Parathyroid adenoma (tissue), 2 donors: ENCODE data around the gene SMG9.

Experiments
- H2AFZ ChIP-seq: fragments of 300-600 bp; sonication (generic); one replicate; pipeline ENCODE4 v1.7.0; 2017; ENCODE audit warnings: antibody characterized with exemption, mild to moderate bottlenecking
- H3K27ac ChIP-seq: fragments of 300-600 bp; sonication (generic); one replicate; pipeline ENCODE4 v1.7.0; 2017
- H3K27me3 ChIP-seq: fragments of 300-600 bp; sonication (generic); one replicate; pipeline ENCODE4 v1.7.0; 2017; ENCODE audit warnings: low read length; ENCODE audit not compliant: control insufficient read depth, insufficient read depth
- H3K36me3 ChIP-seq: fragments of 300-600 bp; sonication (generic); one replicate; pipeline ENCODE4 v1.7.0; 2017; ENCODE audit warnings: low read length; ENCODE audit not compliant: control insufficient read depth, insufficient read depth
- H3K4me1 ChIP-seq: fragments of 300-600 bp; sonication (generic); one replicate; pipeline ENCODE4 v1.7.0; 2017; ENCODE audit warnings: control low read depth
- H3K4me2 ChIP-seq: fragments of 300-600 bp; sonication (generic); one replicate; pipeline ENCODE4 v1.7.0; 2017; ENCODE audit warnings: low read length
- H3K4me3 ChIP-seq: fragments of 300-600 bp; sonication (generic); one replicate; pipeline ENCODE4 v1.7.0; 2017; ENCODE audit warnings: low read depth, low read length
- H3K79me2 ChIP-seq: fragments of 300-600 bp; sonication (generic); one replicate; pipeline ENCODE4 v1.7.0; 2017; ENCODE audit warnings: control low read depth
- H3K9ac ChIP-seq: fragments of 300-600 bp; sonication (generic); one replicate; pipeline ENCODE4 v1.7.0; 2017; ENCODE audit warnings: mild to moderate bottlenecking
- H3K9me3 ChIP-seq: fragments of 300-600 bp; sonication (generic); one replicate; pipeline ENCODE4 v1.7.0; 2017; ENCODE audit warnings: low read length; ENCODE audit not compliant: control insufficient read depth
- TF ChIP-seq, protein P1 (sequence below): fragments of 300-600 bp; sonication (generic); IDR thresholded peaks from one replicate; pipeline ENCODE4 v1.7.0; 2017; ENCODE audit warnings: antibody characterized with exemption, mild to moderate bottlenecking
- donor health status: primary hyperparathyroidism.

SMG9 gene

DNA sequence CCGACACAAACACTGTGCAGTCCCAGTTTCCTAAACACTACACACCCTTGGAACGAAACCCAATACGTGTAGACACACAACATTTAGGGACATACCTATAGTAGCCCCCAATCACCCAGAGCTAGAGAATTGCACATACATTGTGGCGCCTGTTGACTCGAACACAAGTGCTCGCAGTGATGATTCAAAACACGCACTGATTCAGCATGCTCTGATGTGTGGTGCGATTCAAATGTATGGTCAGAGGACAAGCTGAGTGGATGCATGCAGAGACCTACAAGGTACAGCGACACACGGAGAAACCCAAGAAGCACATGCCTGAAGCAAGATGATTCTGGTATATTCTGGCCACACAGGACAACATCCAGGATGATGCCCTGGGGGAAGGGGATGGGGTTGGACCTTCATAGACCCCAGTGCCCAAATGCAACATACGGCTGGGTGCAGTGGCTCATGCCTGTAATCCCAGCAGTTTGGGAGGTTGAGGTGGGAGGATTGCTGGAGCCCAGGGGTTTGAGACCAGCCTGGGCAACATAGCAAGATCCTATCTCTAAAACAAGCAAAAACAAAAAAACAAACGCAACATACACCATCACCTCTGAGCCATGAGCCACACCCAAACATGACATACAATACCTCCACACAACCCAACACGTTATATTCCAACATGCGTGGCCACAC, 27.0 kb upstream of the SMG9 start:
- Histone ChIP-seq H3K4me1 (no peaks in the 10 kb centered on the region), H3K4me3 (no peak overlapping the region), H3K4me2 (no peak overlapping the region), H3K27ac (no peak overlapping the region), H3K27me3 (no peaks in the 10 kb centered on the region), H2AFZ (no peak overlapping the region), H3K9ac (no peak overlapping the region), H3K36me3 (no peaks in the 10 kb centered on the region), H3K9me3 (no peaks in the 10 kb centered on the region), H3K79me2 (no peaks in the 10 kb centered on the region)
- TF ChIP-seq, protein P1, sequence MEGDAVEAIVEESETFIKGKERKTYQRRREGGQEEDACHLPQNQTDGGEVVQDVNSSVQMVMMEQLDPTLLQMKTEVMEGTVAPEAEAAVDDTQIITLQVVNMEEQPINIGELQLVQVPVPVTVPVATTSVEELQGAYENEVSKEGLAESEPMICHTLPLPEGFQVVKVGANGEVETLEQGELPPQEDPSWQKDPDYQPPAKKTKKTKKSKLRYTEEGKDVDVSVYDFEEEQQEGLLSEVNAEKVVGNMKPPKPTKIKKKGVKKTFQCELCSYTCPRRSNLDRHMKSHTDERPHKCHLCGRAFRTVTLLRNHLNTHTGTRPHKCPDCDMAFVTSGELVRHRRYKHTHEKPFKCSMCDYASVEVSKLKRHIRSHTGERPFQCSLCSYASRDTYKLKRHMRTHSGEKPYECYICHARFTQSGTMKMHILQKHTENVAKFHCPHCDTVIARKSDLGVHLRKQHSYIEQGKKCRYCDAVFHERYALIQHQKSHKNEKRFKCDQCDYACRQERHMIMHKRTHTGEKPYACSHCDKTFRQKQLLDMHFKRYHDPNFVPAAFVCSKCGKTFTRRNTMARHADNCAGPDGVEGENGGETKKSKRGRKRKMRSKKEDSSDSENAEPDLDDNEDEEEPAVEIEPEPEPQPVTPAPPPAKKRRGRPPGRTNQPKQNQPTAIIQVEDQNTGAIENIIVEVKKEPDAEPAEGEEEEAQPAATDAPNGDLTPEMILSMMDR = no peak

DNA sequence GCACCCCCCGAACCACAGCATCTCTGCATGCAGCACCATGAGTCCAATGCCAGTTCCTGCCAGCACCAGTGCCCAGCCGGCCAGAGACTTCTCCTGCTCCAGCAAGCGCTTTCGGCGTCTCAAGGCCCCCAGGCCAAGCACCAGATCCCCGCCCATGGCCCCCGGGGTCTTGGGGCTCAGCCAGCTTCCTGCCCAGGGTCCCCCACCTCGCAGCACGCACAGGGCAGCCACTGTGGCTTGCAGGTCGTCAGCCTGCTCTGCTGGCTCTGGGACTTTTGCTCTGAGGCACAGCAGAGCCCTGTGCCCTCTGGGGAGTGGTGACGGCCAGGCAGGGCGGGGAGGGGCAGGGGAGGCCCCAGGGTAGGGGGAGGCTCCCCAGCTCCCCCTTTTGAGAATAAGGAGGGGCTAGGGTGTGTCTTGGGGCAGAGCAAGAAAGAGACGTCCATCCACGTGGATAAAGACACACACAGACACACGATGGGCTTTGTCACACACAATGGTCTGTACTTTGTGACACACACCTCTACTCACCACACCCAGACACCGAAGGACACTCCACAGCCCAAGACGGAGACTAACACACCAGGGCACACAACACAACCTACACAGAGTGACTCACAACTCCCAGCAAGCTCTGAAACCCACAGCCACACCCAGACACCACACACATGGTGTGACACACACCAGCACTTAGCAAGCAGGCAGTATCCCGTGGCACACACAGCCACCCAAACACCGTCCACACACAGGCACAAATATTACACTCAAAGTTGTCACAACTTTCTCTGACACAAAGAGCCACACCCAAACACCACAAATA, 26.2 kb upstream of the SMG9 start, which contains the start of gene KCNN4:
Gene KCNN4, minus strand, starts transcription at position 268 of the 820 bp plus-strand sequence. Its CDS starts 112 bp downstream, at position 156.
- no peaks in the 10 kb centered on the region for H3K79me2 ChIP-seq
- no peak within 1 kb of the TSS for H3K9ac ChIP-seq
- H3K4me3 ChIP-seq = no peak within 1 kb of the TSS
- no peaks in the 10 kb centered on the region for H3K36me3 ChIP-seq
- H3K9me3 ChIP-seq = no peaks in the 10 kb centered on the region
- TF ChIP-seq, protein P1 = no peak
- no peaks in the 10 kb centered on the region for H3K27me3 ChIP-seq
- H3K27ac ChIP-seq = no peak within 1 kb of the TSS
- no peak within 1 kb of the TSS for H3K4me2 ChIP-seq
- no peak within 1 kb of the TSS for H2AFZ ChIP-seq
- H3K4me1 ChIP-seq = no peaks in the 10 kb centered on the region

DNA sequence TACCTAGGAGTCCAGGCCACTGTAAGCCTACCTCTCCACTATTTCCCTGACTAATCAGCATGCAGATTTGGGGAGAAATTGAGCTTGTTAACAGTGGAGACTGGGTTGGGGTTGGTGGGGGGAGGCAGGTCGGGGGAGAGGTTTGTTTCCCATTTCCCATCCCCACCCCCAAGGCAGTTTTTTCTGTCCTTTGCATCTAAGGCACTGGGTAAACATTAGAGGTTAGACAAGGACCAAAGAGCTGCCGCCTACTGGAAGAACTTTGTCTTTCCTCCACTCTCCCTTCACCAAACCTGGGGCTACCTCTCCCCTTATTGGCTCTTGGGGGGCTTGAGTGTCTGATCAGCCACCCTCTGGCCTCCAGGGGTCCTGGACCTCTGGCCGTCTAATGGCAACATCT, 25.1 kb upstream of the SMG9 start:
- no peak overlapping the region for H2AFZ ChIP-seq
- H3K4me1 ChIP-seq = no peaks in the 10 kb centered on the region
- no peaks in the 10 kb centered on the region for H3K79me2 ChIP-seq
- H3K9me3 ChIP-seq = no peaks in the 10 kb centered on the region
- no peak overlapping the region for H3K27ac ChIP-seq
- TF ChIP-seq, protein P1 = no peak
- H3K4me3 ChIP-seq = no peak overlapping the region
- no peak overlapping the region for H3K4me2 ChIP-seq
- H3K27me3 ChIP-seq = no peaks in the 10 kb centered on the region
- H3K9ac ChIP-seq = no peak overlapping the region
- H3K36me3 ChIP-seq = no peaks in the 10 kb centered on the region

DNA sequence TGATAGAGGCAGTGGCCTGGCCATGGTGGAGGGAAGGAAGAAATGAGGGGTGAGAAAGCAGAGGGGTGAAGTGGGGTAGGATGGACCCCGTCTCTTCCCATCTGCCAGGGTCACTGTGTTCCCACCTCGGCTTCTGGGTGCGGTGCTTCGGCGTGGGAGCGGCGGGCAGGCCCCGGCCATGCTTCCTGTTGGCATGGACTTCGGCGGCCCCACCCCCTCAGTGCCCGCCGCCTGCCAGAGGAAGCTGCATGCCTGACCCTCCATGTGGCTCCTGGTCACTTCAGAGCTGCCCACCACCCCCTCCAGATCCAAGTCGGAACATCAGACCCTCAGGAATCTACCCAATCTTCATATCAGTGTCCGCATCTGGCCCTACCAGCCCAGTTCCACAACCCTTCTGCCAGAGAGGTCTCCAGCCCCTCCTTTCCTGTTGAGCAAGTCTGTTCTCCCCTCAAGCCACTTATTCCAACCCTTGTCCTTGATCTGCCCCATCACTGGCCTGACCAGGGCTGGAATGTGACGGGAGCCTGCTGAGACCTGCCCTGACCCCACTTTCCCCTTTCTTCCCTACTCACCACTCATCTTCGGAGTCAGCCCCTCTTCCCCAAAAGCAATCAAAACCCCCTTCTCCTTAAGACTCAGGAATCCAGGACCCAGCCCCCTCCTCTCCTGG, 24.5 kb upstream of the SMG9 start:
- Histone ChIP-seq H3K9ac (no peak overlapping the region), H3K36me3 (no peaks in the 10 kb centered on the region), H3K4me1 (no peaks in the 10 kb centered on the region), H3K4me3 (no peak overlapping the region), H3K4me2 (no peak overlapping the region), H3K79me2 (no peaks in the 10 kb centered on the region), H3K9me3 (no peaks in the 10 kb centered on the region), H3K27ac (no peak overlapping the region), H3K27me3 (no peaks in the 10 kb centered on the region), H2AFZ (no peak overlapping the region)
- TF ChIP-seq, protein P1 = no peak
